Pulmonary artery endothelial cell (primary cell): ENCODE data around the gene LYVE1. TPM values are rescaled to one million over a fixed set of nuclear protein-coding genes. Genes with fewer than 3 reads are reported as not detected.

Experiments
- DNase-seq: peaks from one replicate; pipeline ENCODE4 v3.0.0-alpha.2; 2011; ENCODE audit warnings: low read depth, low spot score
- total RNA-seq: library from RNA; depleted of rRNA; stranded (reverse); fragments of >200 nt; gene quantifications from 2 replicates; pipeline ENCODE4 v1.2.3, GENCODE V29; 2014

LYVE1 gene
- total RNA-seq, 1 donor from 2014 or later: 2.2 TPM

DNA sequence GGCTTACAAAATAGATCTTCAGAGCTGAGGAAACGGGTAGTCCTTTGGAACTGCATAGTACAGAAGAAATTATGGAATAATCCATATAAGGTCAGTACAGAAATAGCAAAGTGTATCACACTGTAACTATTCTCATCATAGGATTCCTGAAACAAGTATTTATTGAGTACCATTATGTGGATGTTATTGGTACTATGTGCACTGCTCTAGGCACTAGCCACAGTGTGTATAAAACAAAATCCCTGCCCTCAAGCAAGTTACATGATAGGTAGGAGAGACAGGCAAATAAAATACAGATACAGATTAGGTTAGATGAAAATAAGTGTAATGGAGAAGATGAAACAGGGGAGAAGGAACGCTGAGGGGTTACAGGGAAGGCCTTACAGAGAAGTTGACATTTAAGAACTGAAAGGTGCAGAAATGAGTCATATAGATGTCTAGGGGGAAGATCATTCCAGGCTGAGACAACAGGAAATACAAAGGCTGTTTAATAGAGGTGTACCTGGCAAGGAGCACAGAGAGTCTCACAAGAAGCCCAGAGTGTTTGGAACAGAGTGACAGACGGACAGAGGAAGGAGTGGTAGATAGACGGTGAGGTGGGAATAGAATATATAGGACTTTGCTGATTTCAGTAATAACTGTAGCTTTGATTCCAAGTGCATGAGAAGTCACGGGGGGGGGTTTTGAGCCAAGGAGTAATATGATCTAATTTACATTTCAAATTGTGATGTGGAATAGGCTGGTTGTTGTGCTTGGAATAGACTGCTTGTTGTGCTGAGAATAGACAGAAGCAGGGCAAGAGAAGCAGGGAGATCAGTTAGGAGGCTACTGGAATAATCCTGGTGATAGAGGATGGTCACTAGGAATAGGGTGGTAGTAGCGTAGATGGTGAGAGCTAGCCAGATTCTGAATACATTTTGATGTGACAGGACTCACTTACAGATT, 41.2 kb downstream of the LYVE1 start:
- DNase-seq: no peak

DNA sequence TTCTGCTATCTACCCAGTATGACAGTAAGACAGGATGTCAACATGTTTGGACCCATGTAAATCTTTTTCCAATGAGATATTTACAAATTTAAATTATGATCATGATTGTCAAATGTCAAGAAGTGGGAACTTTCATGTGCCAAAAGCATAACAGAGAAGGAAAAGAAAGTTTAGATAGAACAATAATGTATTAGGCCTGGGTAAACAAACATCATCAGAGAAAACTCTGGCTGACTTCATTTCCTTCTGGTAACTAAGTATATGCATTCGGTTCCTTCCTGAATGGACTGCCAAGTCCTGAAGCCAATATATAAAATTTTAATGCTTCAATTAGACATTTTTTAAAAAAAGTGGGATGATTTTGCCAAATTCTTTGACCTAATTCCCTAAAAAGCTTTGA, 44.0 kb downstream of the LYVE1 start:
- peak; percentile 80 for DNase-seq

DNA sequence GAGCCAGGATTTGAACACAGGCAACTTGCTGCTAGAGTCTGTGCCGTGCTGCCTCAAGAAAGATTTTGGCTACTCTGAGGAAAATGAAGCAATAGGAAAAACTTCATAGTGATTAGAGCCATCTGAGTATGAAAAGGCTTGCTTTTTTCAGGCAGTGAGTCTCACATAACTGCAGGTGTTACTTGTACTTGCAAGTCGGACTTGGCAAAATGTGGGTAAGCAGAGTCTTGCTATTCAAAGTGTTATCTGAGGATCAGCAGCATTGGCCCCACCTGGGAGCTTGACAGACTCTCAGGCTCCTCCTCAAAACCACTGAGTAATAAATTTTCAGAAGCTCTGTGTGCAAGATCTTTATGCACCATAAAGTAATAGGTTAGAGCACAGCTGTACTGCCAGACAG, 45.5 kb downstream of the LYVE1 start:
- no peak for DNase-seq

DNA sequence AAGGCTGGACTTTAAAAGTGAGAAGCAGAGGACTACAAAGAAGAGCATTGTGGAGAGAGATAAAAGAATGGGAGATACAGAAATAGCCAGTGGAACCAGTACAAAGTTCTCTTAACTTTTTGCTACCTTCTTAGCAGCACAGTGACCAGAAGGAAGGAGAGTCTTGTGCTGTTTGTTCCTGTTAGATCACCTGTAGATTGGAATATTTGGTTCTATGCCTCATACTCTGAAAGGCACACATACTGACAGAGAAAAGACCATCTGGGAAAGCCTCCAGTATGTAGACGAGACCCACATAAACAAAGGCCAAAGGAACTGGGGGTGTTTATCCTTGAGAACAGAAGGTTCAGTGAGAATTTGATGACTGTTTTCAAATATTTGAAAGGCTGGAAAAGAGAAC, 46.2 kb downstream of the LYVE1 start:
- no peak for DNase-seq

DNA sequence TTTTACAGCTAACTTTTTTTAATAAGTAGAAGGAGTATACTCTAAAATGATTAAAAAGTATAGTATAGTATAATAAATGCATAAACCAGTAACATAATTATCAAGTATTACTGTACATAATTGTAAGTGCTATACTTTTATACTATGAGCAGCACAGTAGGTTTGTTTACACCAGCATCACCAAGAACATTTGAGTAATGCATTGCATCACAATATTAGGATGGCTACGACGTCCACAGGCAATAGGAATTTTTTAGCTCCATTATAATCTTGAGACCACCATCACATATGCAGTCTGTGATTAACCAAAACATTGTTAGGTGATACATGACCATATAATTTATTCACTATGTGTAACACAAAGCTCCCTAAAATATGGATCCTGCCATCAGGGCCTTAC, 47.9 kb downstream of the LYVE1 start:
- DNase-seq: no peak

DNA sequence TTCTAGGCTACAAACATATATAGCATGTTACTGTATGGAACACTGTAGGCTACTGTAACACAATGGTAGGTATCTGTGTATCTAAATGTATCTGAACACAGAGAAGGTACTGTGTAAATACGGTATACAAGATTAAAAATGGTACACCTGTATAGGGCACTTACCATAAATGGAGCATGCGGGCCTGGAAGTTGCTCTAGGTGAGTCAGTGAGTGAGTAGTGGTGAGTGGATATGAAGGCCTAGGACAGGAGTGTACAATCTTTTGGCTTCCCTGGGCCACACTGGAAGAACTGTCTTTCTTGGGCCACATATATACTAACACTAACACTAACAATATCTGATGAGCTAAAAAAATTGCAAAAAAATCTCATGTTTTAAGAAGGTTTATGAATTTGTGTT, 48.8 kb downstream of the LYVE1 start:
- DNase-seq: no peak

DNA sequence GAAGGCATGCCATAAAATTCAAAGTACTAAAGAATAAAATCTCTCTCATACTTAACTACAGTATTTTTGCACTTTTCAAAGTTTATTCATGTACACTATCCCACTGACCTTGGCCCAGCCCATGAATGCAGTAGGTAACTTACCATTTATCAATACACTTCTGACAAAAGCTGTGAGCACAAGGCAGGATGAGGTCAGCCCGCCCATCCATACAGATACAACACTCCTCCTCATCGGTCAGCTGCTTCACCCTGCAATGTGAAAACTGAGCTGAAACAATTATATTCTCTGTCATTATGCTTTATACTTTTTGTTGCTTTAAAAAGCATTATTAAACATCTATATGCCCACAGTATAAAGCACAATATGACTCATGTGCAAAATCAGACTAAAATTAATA, 49.6 kb downstream of the LYVE1 start:
- no peak for DNase-seq

DNA sequence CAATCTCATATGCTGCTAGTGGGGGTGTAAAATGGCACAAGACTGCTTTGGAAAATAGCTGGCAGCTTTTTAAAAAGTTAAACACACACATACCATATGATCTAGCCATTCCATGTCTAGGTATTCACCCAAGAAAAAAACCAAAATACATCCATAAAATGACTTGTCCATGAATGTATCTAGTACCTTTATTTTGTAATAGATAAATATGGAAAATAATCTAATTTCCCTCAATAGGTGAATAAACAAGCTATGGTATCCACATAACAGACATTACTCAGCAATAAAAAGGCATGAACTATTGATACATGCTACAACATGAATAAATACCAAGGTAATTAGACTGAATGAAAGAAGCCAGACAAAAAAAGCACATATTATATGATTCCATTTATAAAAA, 50.3 kb downstream of the LYVE1 start:
- DNase-seq: no peak

DNA sequence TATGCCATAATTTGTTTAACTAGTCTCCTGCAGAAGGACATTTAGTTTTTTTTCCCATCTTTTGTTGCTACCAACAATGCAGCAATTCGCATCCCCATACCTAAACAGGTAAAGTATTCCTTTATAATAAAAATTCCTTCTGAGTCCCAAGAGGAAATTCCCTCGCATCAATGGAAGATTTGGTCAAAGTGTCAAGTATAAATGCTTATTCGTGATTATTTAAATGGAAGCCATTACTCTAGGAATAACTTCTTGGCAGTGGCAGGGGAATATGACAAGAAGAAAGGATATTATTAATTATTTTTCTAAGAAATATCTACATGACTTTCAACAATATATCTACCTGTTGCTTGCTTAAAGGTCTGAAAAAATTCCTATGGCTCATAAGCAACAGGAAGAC, 53.0 kb downstream of the LYVE1 start:
- DNase-seq: no peak

DNA sequence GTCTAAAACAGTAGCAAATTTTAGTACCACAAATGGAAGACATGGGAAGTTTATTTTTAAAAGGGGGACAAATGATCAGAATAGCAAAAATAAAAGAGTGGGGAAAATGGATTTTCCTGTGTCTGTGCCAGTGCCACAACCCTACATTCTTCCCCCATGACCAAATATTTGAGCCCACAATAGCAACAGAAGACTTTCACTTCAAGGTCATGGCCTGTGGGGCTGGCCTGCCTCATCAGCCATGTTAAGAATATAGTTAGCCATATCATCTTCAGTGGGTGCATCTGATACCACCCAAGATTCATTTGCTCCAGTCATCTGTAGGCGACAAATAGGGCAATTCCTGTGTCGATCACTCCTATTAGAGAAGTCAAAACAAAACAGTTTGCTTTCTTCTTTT, 53.8 kb downstream of the LYVE1 start:
- no peak for DNase-seq

DNA sequence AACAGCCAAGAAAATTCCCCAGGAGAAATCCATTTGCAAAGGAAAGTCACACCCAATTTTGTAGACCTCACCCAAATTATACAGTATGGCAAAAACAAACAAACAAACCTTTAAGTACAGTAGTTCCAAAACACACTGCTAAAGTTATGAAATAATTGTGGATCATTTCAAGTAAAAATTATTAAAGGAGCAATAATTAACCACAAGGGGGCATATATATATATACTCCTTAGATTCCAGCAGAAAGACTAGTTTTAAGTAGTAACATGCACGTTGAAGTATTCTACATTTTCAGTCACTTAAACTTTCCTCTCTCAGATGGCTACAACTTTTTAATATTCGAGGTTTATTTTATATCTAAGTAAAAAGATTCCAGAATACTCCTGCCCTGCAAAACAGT, 54.3 kb downstream of the LYVE1 start:
- DNase-seq: no peak

DNA sequence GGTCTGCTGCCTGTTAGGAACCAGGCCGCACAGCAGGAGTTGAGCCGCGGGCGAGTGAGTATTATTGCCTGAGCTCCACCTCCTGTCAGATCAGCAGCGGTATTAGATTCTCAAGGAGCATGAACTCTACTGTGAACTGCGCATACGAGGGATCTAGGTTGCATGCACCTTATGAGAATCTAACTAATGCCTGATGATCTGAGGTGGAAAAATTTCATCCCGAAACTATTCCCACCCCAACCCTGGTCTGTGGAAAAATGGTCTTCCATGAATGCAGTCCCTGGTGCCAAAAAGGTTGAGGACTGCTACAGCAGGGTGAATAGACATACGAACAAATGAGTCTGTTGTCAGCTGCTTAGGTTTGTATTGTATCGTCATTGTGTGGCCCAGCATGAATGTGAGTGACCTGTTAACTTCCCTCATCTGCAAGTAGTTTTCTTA, 57.3 kb downstream of the LYVE1 start:
- DNase-seq: no peak

Other genes starting within 250 kb of the LYVE1 start
- gene AMPD3, start 113.4 kb downstream of the LYVE1 start, total RNA-seq: 0.66 and 3.4 TPM in 2 replicates
- 22.7 and 36.1 TPM in 2 replicates for gene RNF141, start 27.5 kb downstream of the LYVE1 start, total RNA-seq
- gene IRAG1, start 125.1 kb upstream of the LYVE1 start, total RNA-seq: 0.13 and 0.25 TPM in 2 replicates
- 30.2 and 46.3 TPM in 2 replicates for gene CTR9, start 182.6 kb upstream of the LYVE1 start, total RNA-seq
- gene EIF4G2, start 240.3 kb upstream of the LYVE1 start, total RNA-seq: 884 and 1,127 TPM in 2 replicates